ENCODE results near the gene POFUT2. TPM values are rescaled to one million over a fixed set of nuclear protein-coding genes. Genes with fewer than 3 reads are reported as not detected.

Gene POFUT2
- polyA plus RNA-seq, 1 donor from 2014 or later: 25.4 TPM

DNA sequence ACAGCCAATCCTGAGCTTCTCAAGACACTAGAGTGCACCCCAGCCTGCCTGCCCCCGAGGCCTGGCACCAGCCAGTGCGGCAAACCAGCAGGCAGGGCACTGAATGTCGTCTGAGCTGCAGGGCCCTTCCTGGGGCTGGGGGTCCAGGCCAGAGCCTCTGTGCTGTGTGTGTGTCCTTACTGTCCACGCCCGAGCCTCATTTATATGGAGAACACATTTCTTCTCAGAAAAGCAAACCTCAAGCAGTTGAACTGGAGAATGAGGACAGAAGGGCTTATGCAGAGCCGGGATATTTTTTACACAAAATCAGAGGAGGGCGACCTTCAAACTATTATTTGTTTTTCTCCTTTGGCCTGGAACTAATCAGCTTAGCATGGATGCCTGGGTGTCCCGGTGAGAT is 52.7 kb downstream of the POFUT2 start:
- Histone ChIP-seq H3K9ac (ENCODE audit: low read length) (no peak overlapping the region), H2AFZ (ENCODE audit: low read depth, low read length) (no peak overlapping the region), H3K4me2 (ENCODE audit: low read length) (no peak overlapping the region), H3K79me2 (replicated peaks; ENCODE audit: insufficient read depth, low read length) (no peaks in the 10 kb centered on the region), H3K9me3 (ENCODE audit: low read length) (no peaks in the 10 kb centered on the region), H3K36me3 (ENCODE audit: insufficient read depth, low read length) (no peaks in the 10 kb centered on the region), H3K27me3 (ENCODE audit: insufficient read depth, low read depth, low read length) (no peaks in the 10 kb centered on the region), H3F3A (ENCODE audit: insufficient read depth, low read length, poor library complexity, severe bottlenecking) (no peaks in the 10 kb centered on the region), H4K20me1 (ENCODE audit: insufficient read depth) (no peaks in the 10 kb centered on the region), H3K27ac (ENCODE audit: low read length) (no peak overlapping the region), H3K9me2 (ENCODE audit: insufficient read depth, low read length) (no peaks in the 10 kb centered on the region), H3K4me3 (ENCODE audit: low read length) (no peak overlapping the region)
- TF ChIP-seq EP300 (conservative IDR thresholded peaks at IDR 0.05; ENCODE audit: poor library complexity, severe bottlenecking) (no peak), RAD21 (conservative IDR thresholded peaks at IDR 0.05) (no peak), SMC3 (conservative IDR thresholded peaks at IDR 0.05; ENCODE audit: poor library complexity) (no peak), POLR2AphosphoS5 (IDR thresholded peaks at IDR 0.05) (no peak), EZH2 (IDR thresholded peaks at IDR 0.05; ENCODE audit: borderline replicate concordance, insufficient read depth, low read length, poor library complexity, severe bottlenecking) (no peak), TAF1 (IDR thresholded peaks at IDR 0.05; ENCODE audit: low read depth) (no peak), MXI1 (conservative IDR thresholded peaks at IDR 0.05; ENCODE audit: poor library complexity, severe bottlenecking) (no peak)
- TF ChIP-seq, protein P1, sequence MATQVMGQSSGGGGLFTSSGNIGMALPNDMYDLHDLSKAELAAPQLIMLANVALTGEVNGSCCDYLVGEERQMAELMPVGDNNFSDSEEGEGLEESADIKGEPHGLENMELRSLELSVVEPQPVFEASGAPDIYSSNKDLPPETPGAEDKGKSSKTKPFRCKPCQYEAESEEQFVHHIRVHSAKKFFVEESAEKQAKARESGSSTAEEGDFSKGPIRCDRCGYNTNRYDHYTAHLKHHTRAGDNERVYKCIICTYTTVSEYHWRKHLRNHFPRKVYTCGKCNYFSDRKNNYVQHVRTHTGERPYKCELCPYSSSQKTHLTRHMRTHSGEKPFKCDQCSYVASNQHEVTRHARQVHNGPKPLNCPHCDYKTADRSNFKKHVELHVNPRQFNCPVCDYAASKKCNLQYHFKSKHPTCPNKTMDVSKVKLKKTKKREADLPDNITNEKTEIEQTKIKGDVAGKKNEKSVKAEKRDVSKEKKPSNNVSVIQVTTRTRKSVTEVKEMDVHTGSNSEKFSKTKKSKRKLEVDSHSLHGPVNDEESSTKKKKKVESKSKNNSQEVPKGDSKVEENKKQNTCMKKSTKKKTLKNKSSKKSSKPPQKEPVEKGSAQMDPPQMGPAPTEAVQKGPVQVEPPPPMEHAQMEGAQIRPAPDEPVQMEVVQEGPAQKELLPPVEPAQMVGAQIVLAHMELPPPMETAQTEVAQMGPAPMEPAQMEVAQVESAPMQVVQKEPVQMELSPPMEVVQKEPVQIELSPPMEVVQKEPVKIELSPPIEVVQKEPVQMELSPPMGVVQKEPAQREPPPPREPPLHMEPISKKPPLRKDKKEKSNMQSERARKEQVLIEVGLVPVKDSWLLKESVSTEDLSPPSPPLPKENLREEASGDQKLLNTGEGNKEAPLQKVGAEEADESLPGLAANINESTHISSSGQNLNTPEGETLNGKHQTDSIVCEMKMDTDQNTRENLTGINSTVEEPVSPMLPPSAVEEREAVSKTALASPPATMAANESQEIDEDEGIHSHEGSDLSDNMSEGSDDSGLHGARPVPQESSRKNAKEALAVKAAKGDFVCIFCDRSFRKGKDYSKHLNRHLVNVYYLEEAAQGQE (IDR thresholded peaks at IDR 0.05; ENCODE audit: borderline replicate concordance): no peak
- TF ChIP-seq, protein P2, sequence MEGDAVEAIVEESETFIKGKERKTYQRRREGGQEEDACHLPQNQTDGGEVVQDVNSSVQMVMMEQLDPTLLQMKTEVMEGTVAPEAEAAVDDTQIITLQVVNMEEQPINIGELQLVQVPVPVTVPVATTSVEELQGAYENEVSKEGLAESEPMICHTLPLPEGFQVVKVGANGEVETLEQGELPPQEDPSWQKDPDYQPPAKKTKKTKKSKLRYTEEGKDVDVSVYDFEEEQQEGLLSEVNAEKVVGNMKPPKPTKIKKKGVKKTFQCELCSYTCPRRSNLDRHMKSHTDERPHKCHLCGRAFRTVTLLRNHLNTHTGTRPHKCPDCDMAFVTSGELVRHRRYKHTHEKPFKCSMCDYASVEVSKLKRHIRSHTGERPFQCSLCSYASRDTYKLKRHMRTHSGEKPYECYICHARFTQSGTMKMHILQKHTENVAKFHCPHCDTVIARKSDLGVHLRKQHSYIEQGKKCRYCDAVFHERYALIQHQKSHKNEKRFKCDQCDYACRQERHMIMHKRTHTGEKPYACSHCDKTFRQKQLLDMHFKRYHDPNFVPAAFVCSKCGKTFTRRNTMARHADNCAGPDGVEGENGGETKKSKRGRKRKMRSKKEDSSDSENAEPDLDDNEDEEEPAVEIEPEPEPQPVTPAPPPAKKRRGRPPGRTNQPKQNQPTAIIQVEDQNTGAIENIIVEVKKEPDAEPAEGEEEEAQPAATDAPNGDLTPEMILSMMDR (IDR thresholded peaks at IDR 0.05; ENCODE audit: poor library complexity, severe bottlenecking): no peak

DNA sequence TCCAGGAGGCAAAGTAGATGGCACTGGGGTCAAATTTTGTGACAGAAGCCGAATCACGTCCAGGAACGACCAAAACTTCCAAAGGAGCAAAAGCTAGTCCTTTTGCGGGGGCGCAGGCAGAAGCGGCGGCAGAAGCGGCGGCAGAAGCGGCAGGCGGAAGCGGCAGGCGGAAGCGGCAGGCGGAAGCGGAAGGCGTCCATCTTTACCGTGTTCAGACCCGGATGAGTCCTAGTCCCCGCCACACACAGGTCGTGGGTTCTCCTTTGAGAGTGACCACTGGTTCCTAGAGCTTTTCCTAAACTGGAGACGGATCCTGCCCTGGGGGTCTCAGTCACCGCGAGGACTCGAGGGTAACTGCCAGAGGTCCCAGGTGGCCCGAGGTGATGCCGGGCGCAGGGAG is 53.6 kb downstream of the POFUT2 start:
- H3K27ac ChIP-seq (ENCODE audit: low read length): no peak overlapping the region
- H2AFZ ChIP-seq (ENCODE audit: low read depth, low read length): no peak overlapping the region
- no peaks in the 10 kb centered on the region for H3K36me3 ChIP-seq (ENCODE audit: insufficient read depth, low read length)
- H3K4me2 ChIP-seq (ENCODE audit: low read length): no peak overlapping the region
- H3K9me3 ChIP-seq (ENCODE audit: low read length): no peaks in the 10 kb centered on the region
- no peaks in the 10 kb centered on the region for H3F3A ChIP-seq (ENCODE audit: insufficient read depth, low read length, poor library complexity, severe bottlenecking)
- no peaks in the 10 kb centered on the region for H3K9me2 ChIP-seq (ENCODE audit: insufficient read depth, low read length)
- no peaks in the 10 kb centered on the region for H3K27me3 ChIP-seq (ENCODE audit: insufficient read depth, low read depth, low read length)
- TF ChIP-seq TAF1 (IDR thresholded peaks at IDR 0.05; ENCODE audit: low read depth): no peak
- TF ChIP-seq EZH2 (IDR thresholded peaks at IDR 0.05; ENCODE audit: borderline replicate concordance, insufficient read depth, low read length, poor library complexity, severe bottlenecking): no peak
- TF ChIP-seq POLR2AphosphoS5 (IDR thresholded peaks at IDR 0.05): no peak
- no peak for TF ChIP-seq RAD21 (conservative IDR thresholded peaks at IDR 0.05)
- no peak for TF ChIP-seq MXI1 (conservative IDR thresholded peaks at IDR 0.05; ENCODE audit: poor library complexity, severe bottlenecking)
- TF ChIP-seq EP300 (conservative IDR thresholded peaks at IDR 0.05; ENCODE audit: poor library complexity, severe bottlenecking): no peak
- TF ChIP-seq SMC3 (conservative IDR thresholded peaks at IDR 0.05; ENCODE audit: poor library complexity): no peak
- TF ChIP-seq, protein P2 (IDR thresholded peaks at IDR 0.05; ENCODE audit: poor library complexity, severe bottlenecking): no peak
- TF ChIP-seq, protein P1 (IDR thresholded peaks at IDR 0.05; ENCODE audit: borderline replicate concordance): no peak
- H3K79me2 ChIP-seq (replicated peaks; ENCODE audit: insufficient read depth, low read length): no peaks in the 10 kb centered on the region
- no peak overlapping the region for H3K9ac ChIP-seq (ENCODE audit: low read length)
- no peaks in the 10 kb centered on the region for H4K20me1 ChIP-seq (ENCODE audit: insufficient read depth)
- no peak overlapping the region for H3K4me3 ChIP-seq (ENCODE audit: low read length)
